ENCODE data around the gene FYB2. TPM values are rescaled to one million over a fixed set of nuclear protein-coding genes. Genes with fewer than 3 reads are reported as not detected.

Gene FYB2
- total and polyA plus RNA-seq, 9 donors: 0.06 to 0.82 (median 0.18) TPM; not detected in 5

Other genes starting within 250 kb of the FYB2 start
- gene PLPP3, start 239.8 kb downstream of the FYB2 start, total RNA-seq: 136 TPM
- gene PLPP3, start 239.8 kb downstream of the FYB2 start, polyA plus RNA-seq (ENCODE audit: insufficient read depth in 1 of 8, insufficient read length in 8 of 8, low replicate concordance in 1 of 8): 100 to 1,000 TPM in 7 of 8 donors, 10 to 100 TPM in 1; 99.8 to 184 (median 122) TPM
- 27.5 TPM for gene PRKAA2, start 174.1 kb downstream of the FYB2 start, total RNA-seq
- gene PRKAA2, start 174.1 kb downstream of the FYB2 start, polyA plus RNA-seq (ENCODE audit: insufficient read depth in 1 of 8, insufficient read length in 8 of 8, low replicate concordance in 1 of 8): 10 to 100 TPM; 13.1 to 42.1 (median 24.0) TPM
- gene C8A, start 35.4 kb upstream of the FYB2 start, total RNA-seq: not detected
- gene C8A, start 35.4 kb upstream of the FYB2 start, polyA plus RNA-seq (ENCODE audit: insufficient read depth in 1 of 8, insufficient read length in 8 of 8, low replicate concordance in 1 of 8): under 1 TPM in 1 of 8 donors, not detected in 7; 0.33 TPM
- not detected for gene C8B, start 146.6 kb upstream of the FYB2 start, total RNA-seq
- under 1 TPM in 2 of 8 donors, not detected in 6; 0.25 to 0.40 TPM for gene C8B, start 146.6 kb upstream of the FYB2 start, polyA plus RNA-seq (ENCODE audit: insufficient read depth in 1 of 8, insufficient read length in 8 of 8, low replicate concordance in 1 of 8)